Stimulated activated CD4-positive, alpha-beta T cell treated with anti-CD3 and anti-CD28 coated beads, Interleukin-4, amount 100 ng/mL, for 4 hours (primary cell): ENCODE results near the gene ADAM30.

ENCODE experiments used
- DNase-seq, 2 experiments: peaks; one replicate each; pipeline ENCODE4 v3.0.0-alpha.2; 2020

Gene ADAM30

GRCh38 chr1:119896303-119896702 is at the start of gene ADAM30:
Gene ADAM30, minus strand, starts transcription at chr1:119896515. Its CDS starts 179 bp downstream, at chr1:119896336.
- DNase-seq: no peak

DNA sequence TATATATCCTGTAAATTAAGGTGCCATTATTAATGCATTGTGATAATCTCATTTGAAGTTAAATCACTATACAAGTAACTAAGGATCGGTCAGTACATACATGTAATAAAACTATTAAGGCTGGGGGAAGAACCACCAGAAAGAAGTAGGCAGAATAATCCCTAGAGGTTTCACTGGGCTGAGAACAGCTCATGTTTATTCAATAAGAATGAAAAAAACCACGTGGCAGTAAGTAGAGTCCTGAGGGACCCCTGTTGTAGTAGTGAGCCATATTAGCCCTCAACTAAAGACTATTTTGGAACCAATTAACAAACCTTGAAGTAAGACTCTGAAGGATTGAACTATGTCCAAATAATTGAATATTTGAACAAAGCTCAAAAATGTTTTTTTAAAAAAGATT is 46.9 kb upstream of the ADAM30 start:
- no peak for DNase-seq

DNA sequence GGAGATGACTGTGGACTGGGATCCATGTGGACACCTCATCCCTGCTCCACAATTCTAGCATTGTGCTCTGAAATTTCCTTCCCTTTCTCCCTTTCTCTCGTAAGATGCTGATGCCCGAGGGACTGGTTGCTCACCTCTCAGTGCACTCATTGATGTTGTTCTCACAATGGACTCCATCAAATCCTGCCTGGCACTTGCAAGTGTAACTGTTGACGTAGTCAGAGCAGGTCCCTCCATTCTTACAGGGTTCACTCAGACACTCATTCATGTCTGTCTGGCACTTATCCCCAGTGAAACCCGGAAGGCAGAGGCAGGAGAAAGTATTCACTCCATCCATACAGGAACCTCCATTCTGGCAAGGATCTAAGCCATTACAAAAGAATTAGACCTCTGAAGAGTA is 45.1 kb upstream of the ADAM30 start:
- DNase-seq: no peak

- DNase-seq: no peak
These were observed 44.4 kb upstream of the ADAM30 start for GRCh38 chr1:119940697-119941096.

DNA sequence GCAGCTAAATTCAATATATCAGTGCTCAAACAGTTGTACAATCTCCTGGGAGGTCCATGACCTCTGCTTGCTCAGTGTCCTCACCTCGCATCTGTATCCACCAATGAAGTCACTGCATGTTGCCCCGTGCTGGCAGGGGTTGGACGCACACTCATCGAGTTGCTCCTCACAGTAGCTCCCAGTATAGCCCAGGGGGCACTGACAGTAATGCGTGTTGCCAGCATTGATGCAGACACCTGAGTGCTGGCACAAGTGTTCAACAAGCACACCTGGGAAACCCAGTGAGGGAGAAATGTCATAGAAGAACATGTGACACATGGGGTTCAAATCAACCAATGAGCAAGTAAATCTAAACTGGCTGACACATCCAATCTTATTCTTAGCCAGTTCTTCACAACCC is 40.9 kb upstream of the ADAM30 start:
- DNase-seq: no peak

DNA sequence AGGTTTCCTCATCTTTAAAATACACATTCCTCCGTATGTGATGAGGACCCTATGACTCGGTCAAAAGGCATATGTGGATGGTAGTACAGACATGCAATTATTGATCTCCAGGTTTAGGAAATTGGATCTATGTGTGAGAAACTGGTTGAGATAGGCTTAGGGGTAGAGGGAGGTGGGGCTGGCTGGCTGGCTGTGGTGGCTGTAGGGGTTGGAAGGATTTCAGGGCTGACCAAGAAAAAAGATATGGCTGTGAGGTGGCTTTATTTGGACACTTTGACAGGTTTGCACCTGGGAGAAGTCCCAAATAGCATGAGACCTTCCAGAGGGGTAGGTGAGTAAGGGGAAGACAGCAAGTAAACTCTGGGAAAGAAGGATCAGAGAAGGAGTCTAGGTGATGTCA is 39.6 kb upstream of the ADAM30 start:
- DNase-seq: no peak

- DNase-seq: no peak
These were observed 39.1 kb upstream of the ADAM30 start for GRCh38 chr1:119935373-119935772.

- no peak for DNase-seq
These were observed 37.1 kb upstream of the ADAM30 start for GRCh38 chr1:119933397-119933796.

DNA sequence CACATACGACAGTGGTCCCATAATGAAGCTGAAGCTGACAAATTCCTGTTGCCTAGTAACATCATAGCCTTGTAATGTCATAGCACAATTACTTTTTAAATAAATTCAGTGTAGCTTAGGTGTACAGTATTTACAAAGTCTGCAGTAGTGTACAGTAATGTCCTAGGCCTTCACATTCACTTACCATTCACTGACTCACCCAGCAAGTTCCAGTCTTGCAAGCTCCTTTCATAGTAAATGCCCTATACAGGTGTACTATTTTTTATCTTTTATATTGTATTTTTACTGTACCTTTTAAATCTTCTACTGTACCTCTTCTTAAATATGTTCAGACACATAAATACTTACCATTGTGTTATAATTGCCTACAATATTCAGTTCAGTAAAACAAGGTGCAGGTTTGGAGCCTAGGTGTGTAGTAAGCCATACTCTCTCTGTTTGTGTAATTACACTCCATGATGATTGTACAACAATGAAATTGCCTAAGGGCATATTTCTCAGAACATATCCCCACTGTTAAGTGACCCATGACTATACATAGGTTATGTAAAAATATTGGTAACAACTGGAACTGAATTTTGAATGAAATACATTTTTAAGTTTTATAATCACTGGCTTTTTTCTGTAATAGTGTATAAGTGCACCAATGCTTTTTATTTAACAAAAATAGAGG is 33.5 kb upstream of the ADAM30 start:
- no peak for DNase-seq

GRCh38 chr1:119926553-119926952 is 30.2 kb upstream of the ADAM30 start:
- DNase-seq: no peak

DNA sequence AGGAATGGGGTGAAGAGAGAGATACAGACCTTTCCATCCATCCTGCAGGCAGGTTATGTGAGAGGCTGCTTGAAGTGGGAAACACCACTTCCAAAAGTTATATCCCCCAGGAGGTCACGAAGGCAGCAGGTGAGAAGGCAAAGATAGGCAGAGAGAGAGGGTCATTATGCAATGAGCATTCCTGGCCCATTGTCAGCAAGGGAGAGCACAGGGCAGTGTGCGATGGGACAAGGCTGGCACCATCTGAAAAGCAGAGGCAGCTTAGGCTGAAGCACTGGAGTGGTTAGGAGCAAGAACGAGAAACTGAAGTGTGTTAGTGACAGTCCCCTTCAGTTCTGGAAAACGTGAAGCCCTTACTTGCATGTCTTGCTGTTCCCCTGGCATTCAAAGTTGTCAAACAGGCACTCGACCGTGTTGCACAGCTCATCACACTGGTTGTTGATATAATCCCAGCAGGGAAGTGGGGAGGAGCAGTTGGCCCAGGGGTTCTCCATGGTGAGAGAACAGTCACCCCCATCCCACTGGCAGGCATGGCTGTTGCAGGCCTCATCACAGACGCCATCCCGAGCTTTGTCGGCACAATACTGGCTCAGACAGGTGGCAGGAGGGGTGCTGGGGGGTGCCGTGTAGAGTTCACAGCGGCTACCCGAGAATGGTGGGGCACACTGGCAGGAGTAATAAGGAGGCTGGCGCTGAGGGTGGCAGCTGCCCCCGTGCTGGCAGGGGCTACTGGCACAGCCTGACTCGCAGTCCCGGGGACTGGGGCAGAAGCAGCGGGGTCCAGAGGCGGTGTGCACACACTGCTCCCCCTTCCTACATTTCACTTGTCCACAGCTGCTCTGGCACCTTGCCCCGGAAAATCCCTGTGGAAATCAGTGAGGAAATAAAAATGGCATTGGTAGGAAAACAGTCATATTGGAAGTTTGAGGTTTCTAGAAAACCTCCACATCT is 28.9 kb upstream of the ADAM30 start:
- DNase-seq: no peak

GRCh38 chr1:119920104-119920968 is 24.0 kb upstream of the ADAM30 start:
- no peak for DNase-seq

DNA sequence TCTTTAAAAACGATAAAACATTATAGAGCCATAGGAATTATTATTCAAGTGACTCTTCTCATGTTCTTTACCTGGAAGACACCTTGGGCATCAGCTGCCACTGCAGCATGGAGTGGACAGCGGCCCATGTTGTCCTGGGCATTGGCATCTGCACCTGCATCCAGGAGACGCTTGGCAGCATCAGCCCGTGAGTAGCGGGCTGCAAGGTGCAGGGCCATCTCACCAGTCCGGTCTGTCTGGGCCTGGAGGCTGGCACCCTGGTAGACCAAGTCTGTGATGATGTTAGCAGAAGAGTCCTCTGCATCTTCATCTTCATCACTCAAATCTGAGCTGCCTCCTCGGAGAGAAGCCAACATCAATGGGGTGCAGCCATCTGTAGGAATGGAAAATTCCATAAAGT is 22.9 kb upstream of the ADAM30 start:
- no peak for DNase-seq

- DNase-seq: no peak
These were observed 22.0 kb upstream of the ADAM30 start for GRCh38 chr1:119918301-119918700.

DNA sequence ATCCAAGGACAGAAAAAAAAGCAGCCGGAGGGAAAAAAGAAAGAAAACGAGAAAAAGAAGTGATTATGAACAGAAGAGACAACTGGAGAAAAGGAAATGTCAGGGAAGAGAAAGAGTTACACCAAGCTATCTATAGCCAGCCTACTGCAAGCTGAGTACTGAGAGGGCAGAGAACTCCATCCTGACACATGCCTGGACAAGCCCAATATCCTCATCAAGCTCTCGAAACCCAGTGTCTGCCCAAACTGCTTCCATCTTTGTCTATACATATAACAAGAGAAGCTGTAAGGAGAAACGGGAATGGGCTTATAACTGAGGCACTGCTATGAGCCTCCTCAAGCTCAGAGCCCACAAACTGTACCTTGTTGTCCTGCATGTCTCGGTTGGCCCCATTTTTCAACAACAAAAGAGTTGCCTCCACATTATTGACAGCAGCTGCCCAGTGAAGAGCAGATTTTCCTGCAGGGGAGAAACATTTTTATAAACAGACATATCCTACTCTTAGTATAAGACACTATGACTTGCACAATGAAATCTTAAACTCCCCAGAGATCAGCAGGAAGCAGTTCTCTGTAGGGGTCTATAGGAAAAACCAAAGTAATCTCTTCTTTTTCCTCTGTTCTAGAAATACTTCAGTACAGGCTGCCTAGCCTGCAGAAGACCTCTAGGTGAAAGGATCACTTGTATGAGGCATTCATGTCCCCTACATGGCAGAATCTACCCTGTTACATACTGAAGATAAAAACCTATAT is 21.2 kb upstream of the ADAM30 start:
- DNase-seq: no peak

DNA sequence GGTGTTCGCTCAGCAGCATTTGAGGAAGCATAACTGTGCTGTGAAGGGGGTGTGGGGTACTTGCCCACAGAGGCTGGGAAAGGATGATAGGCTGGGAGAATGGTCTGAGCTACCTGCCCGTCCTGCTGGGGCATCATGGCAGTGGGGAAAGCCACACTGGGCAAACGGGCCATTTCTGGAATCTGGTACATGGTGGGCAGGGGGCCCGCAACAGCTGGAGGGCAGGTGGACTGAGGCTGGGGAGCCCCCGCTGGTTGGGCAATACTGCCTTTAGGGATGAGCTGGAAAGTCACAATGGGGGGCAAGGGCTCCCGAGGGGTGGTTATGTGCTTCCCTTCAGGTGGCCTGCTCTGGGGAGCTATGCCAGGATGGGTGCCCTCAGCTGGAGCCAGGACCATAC is 19.2 kb upstream of the ADAM30 start:
- DNase-seq: no peak

GRCh38 chr1:119914071-119914470 is 17.8 kb upstream of the ADAM30 start:
- DNase-seq: no peak

GRCh38 chr1:119912963-119913362 is 16.6 kb upstream of the ADAM30 start:
- DNase-seq: no peak

DNA sequence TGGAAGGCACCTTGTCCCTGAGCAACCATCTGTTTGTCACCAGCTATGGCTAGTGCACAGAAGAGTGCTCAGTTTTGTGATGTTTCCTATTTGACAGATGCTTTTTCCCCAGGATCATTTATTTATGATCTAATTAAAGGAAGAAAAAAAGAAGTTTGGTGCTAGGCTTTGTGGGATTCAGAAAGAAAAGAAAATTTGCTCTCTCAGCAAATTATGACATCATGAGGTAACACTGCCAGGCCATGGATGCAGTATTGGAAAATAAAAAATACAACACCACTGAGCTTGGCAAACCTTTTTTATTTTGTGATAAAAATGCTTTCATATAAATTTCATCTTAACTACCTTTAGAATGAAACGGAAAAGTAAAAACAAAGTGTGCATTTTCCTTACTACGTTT is 15.5 kb upstream of the ADAM30 start:
- DNase-seq: no peak

- no peak for DNase-seq
These were observed 14.3 kb upstream of the ADAM30 start for GRCh38 chr1:119910618-119911017.

GRCh38 chr1:119909890-119910596 is 13.7 kb upstream of the ADAM30 start:
- no peak for DNase-seq

GRCh38 chr1:119908661-119909060 is 12.3 kb upstream of the ADAM30 start:
- no peak for DNase-seq
